SK-N-SH treated with all-trans-retinoic acid at 6 μM for 48 hours (cell line): Measurements from ENCODE around the gene POU6F2.

Experiments
- ARNTL ChIP-seq: fragments of 450-650 bp; formaldehyde crosslinking; IDR thresholded peaks from 2 replicates; pipeline ENCODE4 v1.5.0; 2020; ENCODE audit warnings: low read depth, mild to moderate bottlenecking, moderate library complexity, borderline replicate concordance
- BACH2 ChIP-seq: fragments of 250-450 bp; sonication (Bioruptor Pico); IDR thresholded peaks from 2 replicates; pipeline ENCODE4 v1.9.0; 2021; ENCODE audit warnings: mild to moderate bottlenecking, borderline replicate concordance
- GLIS3 ChIP-seq: fragments of 250-450 bp; sonication (Bioruptor Pico); IDR thresholded peaks from 2 replicates; pipeline ENCODE4 v1.5.0; 2020; ENCODE audit warnings: mild to moderate bottlenecking, moderate library complexity
- ISL1 ChIP-seq: fragments of 250-450 bp; sonication (Bioruptor Pico); IDR thresholded peaks from 2 replicates; pipeline ENCODE4 v2.1.2; 2022; ENCODE audit warnings: mild to moderate bottlenecking, moderate library complexity
- PPARA ChIP-seq: fragments of 250-450 bp; sonication (Bioruptor Pico); IDR thresholded peaks from 2 replicates; pipeline ENCODE4 v1.5.0; 2020; ENCODE audit warnings: mild to moderate bottlenecking, borderline replicate concordance
- RARB ChIP-seq: fragments of 250-450 bp; sonication (Bioruptor Pico); IDR thresholded peaks from 2 replicates; pipeline ENCODE4 v1.8.0; 2021; ENCODE audit warnings: mild to moderate bottlenecking, moderate library complexity
- TOX ChIP-seq: fragments of 250-450 bp; sonication (Bioruptor Pico); IDR thresholded peaks from 2 replicates; pipeline ENCODE4 v1.8.0; 2021; ENCODE audit warnings: mild to moderate bottlenecking, moderate library complexity, borderline replicate concordance
- TF ChIP-seq, protein P1 (sequence below): fragments of 250-450 bp; sonication (Bioruptor Pico); IDR thresholded peaks from 2 replicates; pipeline ENCODE4 v1.5.1; 2020; ENCODE audit warnings: low read depth, mild to moderate bottlenecking, moderate library complexity
- TF ChIP-seq, protein P2 (sequence below): fragments of 250-450 bp; sonication (Bioruptor Pico); IDR thresholded peaks from 2 replicates; pipeline ENCODE4 v1.8.0; 2020; ENCODE audit warnings: mild to moderate bottlenecking, moderate library complexity, borderline replicate concordance

DNA sequence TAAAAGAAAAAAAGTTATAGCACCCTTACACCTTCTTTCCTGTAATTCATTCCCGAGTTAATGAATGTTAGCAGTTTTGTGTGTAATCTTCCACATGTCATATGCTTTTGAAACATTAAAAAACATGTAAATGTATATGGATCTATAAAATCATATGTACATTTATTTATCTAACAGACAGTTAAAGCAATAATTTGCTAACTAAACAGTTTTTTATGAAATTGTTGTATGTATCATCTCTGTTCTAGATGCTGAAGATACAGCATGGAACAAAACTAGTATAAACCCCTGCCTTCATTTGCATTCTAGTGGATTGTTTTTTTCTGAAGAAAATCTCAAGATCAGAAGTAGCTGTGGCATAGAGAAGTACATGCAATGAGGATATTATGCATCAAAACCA is 165.0 kb downstream of the POU6F2 start:
- TF ChIP-seq, protein P1, sequence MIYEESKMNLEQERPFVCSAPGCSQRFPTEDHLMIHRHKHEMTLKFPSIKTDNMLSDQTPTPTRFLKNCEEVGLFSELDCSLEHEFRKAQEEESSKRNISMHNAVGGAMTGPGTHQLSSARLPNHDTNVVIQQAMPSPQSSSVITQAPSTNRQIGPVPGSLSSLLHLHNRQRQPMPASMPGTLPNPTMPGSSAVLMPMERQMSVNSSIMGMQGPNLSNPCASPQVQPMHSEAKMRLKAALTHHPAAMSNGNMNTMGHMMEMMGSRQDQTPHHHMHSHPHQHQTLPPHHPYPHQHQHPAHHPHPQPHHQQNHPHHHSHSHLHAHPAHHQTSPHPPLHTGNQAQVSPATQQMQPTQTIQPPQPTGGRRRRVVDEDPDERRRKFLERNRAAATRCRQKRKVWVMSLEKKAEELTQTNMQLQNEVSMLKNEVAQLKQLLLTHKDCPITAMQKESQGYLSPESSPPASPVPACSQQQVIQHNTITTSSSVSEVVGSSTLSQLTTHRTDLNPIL = no peak
- TF ChIP-seq GLIS3 (CRISPR knock-in tag) = no peak
- TF ChIP-seq ARNTL (CRISPR knock-in tag) = no peak
- no peak for TF ChIP-seq ISL1 (CRISPR knock-in tag)
- no peak for TF ChIP-seq PPARA (CRISPR knock-in tag)
- no peak for TF ChIP-seq RARB
- no peak for TF ChIP-seq BACH2 (CRISPR knock-in tag)
- TF ChIP-seq, protein P2, sequence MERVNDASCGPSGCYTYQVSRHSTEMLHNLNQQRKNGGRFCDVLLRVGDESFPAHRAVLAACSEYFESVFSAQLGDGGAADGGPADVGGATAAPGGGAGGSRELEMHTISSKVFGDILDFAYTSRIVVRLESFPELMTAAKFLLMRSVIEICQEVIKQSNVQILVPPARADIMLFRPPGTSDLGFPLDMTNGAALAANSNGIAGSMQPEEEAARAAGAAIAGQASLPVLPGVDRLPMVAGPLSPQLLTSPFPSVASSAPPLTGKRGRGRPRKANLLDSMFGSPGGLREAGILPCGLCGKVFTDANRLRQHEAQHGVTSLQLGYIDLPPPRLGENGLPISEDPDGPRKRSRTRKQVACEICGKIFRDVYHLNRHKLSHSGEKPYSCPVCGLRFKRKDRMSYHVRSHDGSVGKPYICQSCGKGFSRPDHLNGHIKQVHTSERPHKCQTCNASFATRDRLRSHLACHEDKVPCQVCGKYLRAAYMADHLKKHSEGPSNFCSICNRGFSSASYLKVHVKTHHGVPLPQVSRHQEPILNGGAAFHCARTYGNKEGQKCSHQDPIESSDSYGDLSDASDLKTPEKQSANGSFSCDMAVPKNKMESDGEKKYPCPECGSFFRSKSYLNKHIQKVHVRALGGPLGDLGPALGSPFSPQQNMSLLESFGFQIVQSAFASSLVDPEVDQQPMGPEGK (CRISPR knock-in tag) = no peak
- TF ChIP-seq TOX (CRISPR knock-in tag) = no peak
